Cardiac muscle cell (in vitro differentiated cells and primary cell): Measurements from ENCODE around the gene MTOR. TPM values are rescaled to one million over a fixed set of nuclear protein-coding genes. Genes with fewer than 3 reads are reported as not detected.

ENCODE experiments used
- DNase-seq, 2 donors: peaks; one replicate each; pipeline versions ENCODE4 v3.0.0 to v3.0.0-alpha.2; 2010 to 2017; ENCODE audit warnings: low read depth in 1 of 2, low spot score in 1 of 2
- H3K27ac ChIP-seq: fragments of 200-600 bp; sonication (generic); 2 replicates; pipeline ENCODE4 v1.5.1; 2016
- H3K27me3 ChIP-seq: fragments of 200-600 bp; sonication (generic); 2 replicates; pipeline ENCODE4 v1.6.0; 2016; ENCODE audit warnings: control low read depth
- H3K36me3 ChIP-seq: fragments of 200-600 bp; sonication (generic); 2 replicates; pipeline ENCODE4 v1.5.1; 2016; ENCODE audit warnings: control low read depth
- H3K4me1 ChIP-seq: fragments of 200-600 bp; sonication (generic); 2 replicates; pipeline ENCODE4 v1.8.1; 2017; ENCODE audit warnings: low read depth, mild to moderate bottlenecking, mixed run types
- H3K4me3 ChIP-seq: fragments of 200-600 bp; sonication (generic); 2 replicates; pipeline ENCODE4 v1.5.1; 2016; ENCODE audit warnings: mild to moderate bottlenecking
- H3K9me3 ChIP-seq: fragments of 200-600 bp; sonication (generic); 2 replicates; pipeline ENCODE4 v1.5.1; 2017; ENCODE audit warnings: low read depth, mild to moderate bottlenecking, control low read depth
- CTCF ChIP-seq: IDR thresholded peaks from 2 replicates; pipeline ENCODE4 v1.5.1; 2012; ENCODE audit warnings: low read depth, mild to moderate bottlenecking, low read length
- polyA plus RNA-seq: library from polyadenylated mRNA; unstranded; fragments of >200 nt; fragmentation: Nextera tagmentation; extraction: Ambion mirVana; gene quantifications from 2 replicates; pipeline ENCODE4 v1.2.1, GENCODE V29; 2016
- total RNA-seq: library from RNA; depleted of rRNA; stranded (reverse); fragments of >200 nt; gene quantifications from 2 replicates; pipeline ENCODE4 v1.2.3, GENCODE V29; 2016

MTOR gene
- total and polyA plus RNA-seq, 2 experiments from 2014 or later: 21.5 to 45.7 TPM

GRCh38 chr1:11058026-11058425 lies 204.3 kb downstream of the MTOR start:
- Histone ChIP-seq H3K4me3 (no peak overlapping the region), H3K9me3 (no peaks in the 10 kb centered on the region), H3K4me1 (peaks cover 3% of the 10 kb centered on the region), H3K36me3 (peaks cover 7% of the 10 kb centered on the region), H3K27me3 (no peaks in the 10 kb centered on the region), H3K27ac (no peak overlapping the region)
- DNase-seq: no peak
- TF ChIP-seq CTCF: no peak

GRCh38 chr1:11057477-11057876 lies 204.9 kb downstream of the MTOR start:
- peaks cover 3% of the 10 kb centered on the region for H3K4me1 ChIP-seq
- H3K27me3 ChIP-seq: no peaks in the 10 kb centered on the region
- no peaks in the 10 kb centered on the region for H3K9me3 ChIP-seq
- no peak for DNase-seq
- TF ChIP-seq CTCF: no peak
- no peak overlapping the region for H3K4me3 ChIP-seq
- H3K36me3 ChIP-seq: peaks cover 7% of the 10 kb centered on the region
- no peak overlapping the region for H3K27ac ChIP-seq

Other genes with a start within 250 kb of the MTOR start
- 67.0 and 102 TPM in 2 replicates for gene TARDBP, start 249.9 kb downstream of the MTOR start, total RNA-seq
- gene TARDBP, start 249.9 kb downstream of the MTOR start, polyA plus RNA-seq: 189 and 213 TPM in 2 replicates
- not detected in 2 replicates for gene MASP2, start 215.3 kb downstream of the MTOR start, total RNA-seq
- gene MASP2, start 215.3 kb downstream of the MTOR start, polyA plus RNA-seq: 0.39 and 0.40 TPM in 2 replicates
- gene SRM, start 202.5 kb downstream of the MTOR start, total RNA-seq: 48.6 and 62.8 TPM in 2 replicates
- gene SRM, start 202.5 kb downstream of the MTOR start, polyA plus RNA-seq: 108 and 184 TPM in 2 replicates
- gene EXOSC10, start 162.7 kb downstream of the MTOR start, total RNA-seq: 52.0 and 52.3 TPM in 2 replicates
- 69.3 and 79.0 TPM in 2 replicates for gene EXOSC10, start 162.7 kb downstream of the MTOR start, polyA plus RNA-seq
- gene ANGPTL7, start 73.2 kb downstream of the MTOR start, total RNA-seq: not detected in 2 replicates
- not detected in 2 replicates for gene ANGPTL7, start 73.2 kb downstream of the MTOR start, polyA plus RNA-seq
- 8.0 and 18.7 TPM in 2 replicates for gene UBIAD1, start 10.6 kb upstream of the MTOR start, total RNA-seq
- 16.6 and 16.9 TPM in 2 replicates for gene UBIAD1, start 10.6 kb upstream of the MTOR start, polyA plus RNA-seq
- gene DISP3, start 216.6 kb upstream of the MTOR start, total RNA-seq: 0.74 and 1.9 TPM in 2 replicates
- gene DISP3, start 216.6 kb upstream of the MTOR start, polyA plus RNA-seq: 0.18 and 1.8 TPM in 2 replicates